Bronchial epithelial cell (primary cell): ENCODE measurements around the gene UGT3A1. TPM values are rescaled to one million over a fixed set of nuclear protein-coding genes. Genes with fewer than 3 reads are reported as not detected.

Source experiments
- DNase-seq: peaks from one replicate; pipeline ENCODE4 v3.0.0-alpha.2; 2010; ENCODE audit warnings: low read depth
- FAIRE-seq: peaks from 2 replicates; lab custom pipeline; 2011; peaks lifted over from hg19 to GRCh38; lab: Jason Lieb, UNC
- H3K27me3 ChIP-seq: 2 replicates; pipeline ENCODE4 v1.5.1; 2011; ENCODE audit warnings: low read length; ENCODE audit not compliant: control insufficient read depth, insufficient read depth
- H3K36me3 ChIP-seq: 2 replicates; pipeline ENCODE4 v1.5.1; 2011; ENCODE audit warnings: low read length; ENCODE audit not compliant: control insufficient read depth, insufficient read depth
- H3K4me3 ChIP-seq: 2 replicates; pipeline ENCODE4 v1.5.1; 2011; ENCODE audit warnings: mild to moderate bottlenecking, low read depth, low read length, control low read depth
- CTCF ChIP-seq: IDR thresholded peaks from 2 replicates; pipeline ENCODE4 v1.5.1; 2011; ENCODE audit warnings: mild to moderate bottlenecking, moderate library complexity, low read length, control low read depth, inconsistent platforms; ENCODE audit not compliant: insufficient read depth, severe bottlenecking
- total RNA-seq: library from RNA; depleted of rRNA; stranded (reverse); fragments of >200 nt; gene quantifications from 2 replicates; pipeline ENCODE4 v1.2.1, GENCODE V29; 2014

UGT3A1 gene
- total RNA-seq, 1 donor from 2014 or later: not detected

GRCh38 chr5:35926389-35927051, 64.7 kb downstream of the UGT3A1 start:
- DNase-seq (peak; percentile 39), FAIRE-seq (no peak)
- Histone ChIP-seq H3K4me3 (no peak overlapping the region), H3K36me3 (no peaks in the 10 kb centered on the region), H3K27me3 (no peaks in the 10 kb centered on the region)
- TF ChIP-seq CTCF: peak; percentile 85

GRCh38 chr5:35924950-35925722, 66.1 kb downstream of the UGT3A1 start:
- Histone ChIP-seq H3K4me3 (no peak overlapping the region), H3K27me3 (no peaks in the 10 kb centered on the region), H3K36me3 (no peaks in the 10 kb centered on the region)
- peak; percentile 91 for TF ChIP-seq CTCF
- DNase-seq: peak; percentile 37
- no peak for FAIRE-seq

GRCh38 chr5:35924122-35924949, 66.9 kb downstream of the UGT3A1 start:
- DNase-seq (no peak), FAIRE-seq (no peak)
- H3K27me3 ChIP-seq: no peaks in the 10 kb centered on the region
- no peak for TF ChIP-seq CTCF
- H3K36me3 ChIP-seq: no peaks in the 10 kb centered on the region
- H3K4me3 ChIP-seq: no peak overlapping the region

- FAIRE-seq (no peak), DNase-seq (no peak)
- Histone ChIP-seq H3K27me3 (no peaks in the 10 kb centered on the region), H3K36me3 (no peaks in the 10 kb centered on the region), H3K4me3 (no peak overlapping the region)
- TF ChIP-seq CTCF: no peak
These were observed 68.7 kb downstream of the UGT3A1 start for GRCh38 chr5:35922468-35922867.

- no peak overlapping the region for H3K4me3 ChIP-seq
- DNase-seq (no peak), FAIRE-seq (no peak)
- no peaks in the 10 kb centered on the region for H3K36me3 ChIP-seq
- no peaks in the 10 kb centered on the region for H3K27me3 ChIP-seq
- no peak for TF ChIP-seq CTCF
These were observed 69.3 kb downstream of the UGT3A1 start for GRCh38 chr5:35921930-35922329.
